ENCODE measurements around the gene UBE3D. TPM values are rescaled to one million over a fixed set of nuclear protein-coding genes. Genes with fewer than 3 reads are reported as not detected.
A peak's percentile ranks its signal among the peaks of the same experiment; 100 is the strongest.

UBE3D gene
- total RNA-seq, 1 experiment from 2014 or later = 38.0 TPM

DNA sequence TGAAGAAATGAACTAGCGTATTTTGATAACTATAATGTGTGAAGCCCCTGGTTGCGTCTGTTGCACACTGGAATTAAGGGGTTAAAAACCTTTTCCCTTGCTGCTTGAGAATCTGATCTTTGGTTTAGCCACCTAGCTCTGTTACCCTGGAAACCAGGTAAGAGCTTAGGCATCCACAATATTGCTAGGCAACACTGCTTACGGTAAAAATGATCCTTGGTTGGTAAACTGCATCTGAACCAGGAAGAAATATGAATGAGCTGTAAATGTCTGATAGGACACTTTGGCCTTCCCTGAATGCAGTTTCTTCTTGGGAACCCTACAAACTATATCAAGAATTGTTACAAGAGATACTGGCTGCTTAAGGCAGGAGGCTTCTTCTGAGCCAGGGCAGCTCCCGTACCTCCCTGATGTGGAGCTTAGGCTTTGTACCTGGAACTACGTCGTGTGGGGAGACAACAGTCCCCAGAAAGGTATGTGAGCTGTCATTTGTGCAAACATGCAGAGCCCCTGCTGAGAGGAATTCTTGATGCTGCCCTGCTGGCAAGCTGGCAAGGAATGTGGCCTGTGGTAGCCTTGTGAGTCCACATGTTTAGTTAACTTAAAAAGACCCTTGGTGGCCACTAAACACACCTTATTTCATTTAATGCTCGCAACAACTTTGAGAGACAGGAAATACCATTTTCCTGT lies 18.4 kb downstream of the UBE3D start:
- peaks cover 34% of the 10 kb centered on the region for H3K4me1 ChIP-seq (ENCODE audit: insufficient read depth, low read length, poor library complexity, severe bottlenecking)
- BruUV-seq (replicated peaks) = no TSS peak
- H3K36me3 ChIP-seq (ENCODE audit: insufficient read depth, low read length, poor library complexity, severe bottlenecking) = peaks cover 15% of the 10 kb centered on the region
- TF ChIP-seq, protein P1, sequence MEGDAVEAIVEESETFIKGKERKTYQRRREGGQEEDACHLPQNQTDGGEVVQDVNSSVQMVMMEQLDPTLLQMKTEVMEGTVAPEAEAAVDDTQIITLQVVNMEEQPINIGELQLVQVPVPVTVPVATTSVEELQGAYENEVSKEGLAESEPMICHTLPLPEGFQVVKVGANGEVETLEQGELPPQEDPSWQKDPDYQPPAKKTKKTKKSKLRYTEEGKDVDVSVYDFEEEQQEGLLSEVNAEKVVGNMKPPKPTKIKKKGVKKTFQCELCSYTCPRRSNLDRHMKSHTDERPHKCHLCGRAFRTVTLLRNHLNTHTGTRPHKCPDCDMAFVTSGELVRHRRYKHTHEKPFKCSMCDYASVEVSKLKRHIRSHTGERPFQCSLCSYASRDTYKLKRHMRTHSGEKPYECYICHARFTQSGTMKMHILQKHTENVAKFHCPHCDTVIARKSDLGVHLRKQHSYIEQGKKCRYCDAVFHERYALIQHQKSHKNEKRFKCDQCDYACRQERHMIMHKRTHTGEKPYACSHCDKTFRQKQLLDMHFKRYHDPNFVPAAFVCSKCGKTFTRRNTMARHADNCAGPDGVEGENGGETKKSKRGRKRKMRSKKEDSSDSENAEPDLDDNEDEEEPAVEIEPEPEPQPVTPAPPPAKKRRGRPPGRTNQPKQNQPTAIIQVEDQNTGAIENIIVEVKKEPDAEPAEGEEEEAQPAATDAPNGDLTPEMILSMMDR (conservative IDR thresholded peaks at IDR 0.05; ENCODE audit: low read depth, low read length) = no peak
- TF ChIP-seq EZH2 (IDR thresholded peaks at IDR 0.05; ENCODE audit: borderline replicate concordance, low read depth, low read length, poor library complexity, severe bottlenecking) = no peak
- no peak for DNase-seq (ENCODE audit: low spot score)
- H3K4me3 ChIP-seq (ENCODE audit: low read depth, low read length, poor library complexity, severe bottlenecking) = no peak overlapping the region
- ChIA-PET CTCF (interaction anchor here (1.4 kb wide), 1 partner anchor 18 kb away, joined by 4 read pairs; the partner anchor contains the start of gene UBE3D), POLR2A (ENCODE audit: low non-redundant PET) (no interaction called here)
- intact Hi-C loops (cut with micrococcal nuclease; ENCODE audit: unreplicated experiment) = no loop called here
- H3K27ac ChIP-seq (ENCODE audit: low read depth, low read length, poor library complexity, severe bottlenecking) = no peak overlapping the region
- no peaks in the 10 kb centered on the region for H3K27me3 ChIP-seq (replicated peaks; ENCODE audit: insufficient read depth, low read depth, low read length, poor library complexity)
- H3K9me3 ChIP-seq (ENCODE audit: low read depth, low read length, poor library complexity, severe bottlenecking) = no peaks in the 10 kb centered on the region

DNA sequence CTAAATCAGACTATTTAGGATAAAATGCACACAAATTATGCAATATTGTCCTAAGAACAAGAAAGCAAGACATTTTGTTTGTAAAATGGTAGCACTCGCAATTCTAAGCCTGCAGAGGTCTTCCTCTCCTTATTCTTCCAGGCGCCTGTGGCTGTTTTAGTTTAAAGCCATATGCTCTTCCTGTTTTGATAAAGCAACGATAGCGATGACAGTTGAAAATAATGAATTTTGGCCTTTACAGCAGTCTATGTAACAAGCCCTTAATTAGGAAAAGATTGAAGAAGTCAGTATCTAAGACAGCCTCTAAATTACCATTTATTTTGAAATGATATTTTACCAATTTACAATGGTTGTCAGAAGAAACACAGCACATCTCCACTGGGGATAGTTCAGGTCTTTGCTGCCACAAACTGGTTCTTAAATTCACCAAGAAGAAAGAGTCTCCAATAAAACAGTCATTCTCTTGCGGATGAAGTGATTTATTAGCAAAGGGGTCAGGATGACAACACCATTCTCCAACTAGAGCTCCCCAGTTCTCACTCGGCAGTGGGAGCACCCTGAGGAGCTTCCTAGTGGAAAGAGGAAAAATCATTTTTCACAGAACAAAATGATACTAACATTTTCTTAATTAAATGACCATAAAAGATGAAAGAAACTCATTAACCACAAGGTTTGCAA lies 21.4 kb downstream of the UBE3D start:
- Histone ChIP-seq H3K27ac (ENCODE audit: low read depth, low read length, poor library complexity, severe bottlenecking) (peak overlapping the region; percentile 5), H3K9me3 (ENCODE audit: low read depth, low read length, poor library complexity, severe bottlenecking) (no peaks in the 10 kb centered on the region), H3K4me3 (ENCODE audit: low read depth, low read length, poor library complexity, severe bottlenecking) (no peak overlapping the region), H3K36me3 (ENCODE audit: insufficient read depth, low read length, poor library complexity, severe bottlenecking) (peaks cover 6% of the 10 kb centered on the region), H3K4me1 (ENCODE audit: insufficient read depth, low read length, poor library complexity, severe bottlenecking) (peaks cover 22% of the 10 kb centered on the region), H3K27me3 (replicated peaks; ENCODE audit: insufficient read depth, low read depth, low read length, poor library complexity) (no peaks in the 10 kb centered on the region)
- peak; percentile 74 for DNase-seq (ENCODE audit: low spot score)
- ChIA-PET POLR2A (ENCODE audit: low non-redundant PET) (interaction anchor here (0.6 kb wide), 1 partner anchor 863 kb away, joined by 3 read pairs; no protein-coding TSS in a partner anchor), CTCF (no interaction called here)
- intact Hi-C loops (cut with micrococcal nuclease; ENCODE audit: unreplicated experiment) = no loop called here
- no TSS peak for BruUV-seq (replicated peaks)
- TF ChIP-seq EZH2 (IDR thresholded peaks at IDR 0.05; ENCODE audit: borderline replicate concordance, low read depth, low read length, poor library complexity, severe bottlenecking) = no peak
- TF ChIP-seq, protein P1 (conservative IDR thresholded peaks at IDR 0.05; ENCODE audit: low read depth, low read length) = 0 out of 2 replicates have a peak, but pooled peaks have one; percentile 10

DNA sequence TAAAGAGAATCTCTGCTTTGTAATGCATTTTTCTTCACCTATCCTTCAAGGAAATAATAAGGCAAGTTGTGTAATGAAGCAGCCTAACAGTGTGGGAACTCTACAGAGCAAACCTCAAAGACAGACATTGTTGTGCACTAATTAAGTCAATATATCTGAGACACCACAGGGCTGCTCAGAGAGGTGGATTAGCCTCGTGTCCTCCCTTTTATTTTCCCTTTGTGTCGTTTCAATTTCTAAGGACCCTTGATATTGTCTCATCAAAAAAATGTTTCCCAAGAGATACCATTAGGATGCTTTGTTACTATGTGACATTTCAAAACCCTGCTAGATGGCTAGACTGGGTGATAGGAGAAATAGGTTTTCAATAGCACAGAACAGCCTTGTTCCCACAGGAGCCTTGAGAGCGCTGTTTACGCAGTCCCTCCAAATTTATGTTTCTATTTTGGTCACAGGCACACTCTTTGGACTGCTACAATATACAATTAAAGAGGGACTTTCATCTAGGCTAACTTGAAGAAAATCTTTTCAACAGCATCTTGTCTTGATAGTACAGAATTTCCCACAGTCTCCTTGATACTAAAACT lies 23.1 kb downstream of the UBE3D start:
- H3K36me3 ChIP-seq (ENCODE audit: insufficient read depth, low read length, poor library complexity, severe bottlenecking) = peaks cover 9% of the 10 kb centered on the region
- ChIA-PET POLR2A (ENCODE audit: low non-redundant PET) (no interaction called here), CTCF (no interaction called here)
- H3K9me3 ChIP-seq (ENCODE audit: low read depth, low read length, poor library complexity, severe bottlenecking) = no peaks in the 10 kb centered on the region
- H3K4me3 ChIP-seq (ENCODE audit: low read depth, low read length, poor library complexity, severe bottlenecking) = no peak overlapping the region
- intact Hi-C loops (cut with micrococcal nuclease; ENCODE audit: unreplicated experiment) = no loop called here
- DNase-seq (ENCODE audit: low spot score) = no peak
- peaks cover 22% of the 10 kb centered on the region for H3K4me1 ChIP-seq (ENCODE audit: insufficient read depth, low read length, poor library complexity, severe bottlenecking)
- no peak overlapping the region for H3K27ac ChIP-seq (ENCODE audit: low read depth, low read length, poor library complexity, severe bottlenecking)
- no TSS peak for BruUV-seq (replicated peaks)
- H3K27me3 ChIP-seq (replicated peaks; ENCODE audit: insufficient read depth, low read depth, low read length, poor library complexity) = no peaks in the 10 kb centered on the region
- TF ChIP-seq, protein P1 (conservative IDR thresholded peaks at IDR 0.05; ENCODE audit: low read depth, low read length) = no peak
- no peak for TF ChIP-seq EZH2 (IDR thresholded peaks at IDR 0.05; ENCODE audit: borderline replicate concordance, low read depth, low read length, poor library complexity, severe bottlenecking)
